Activated CD4-positive, CD25-positive, alpha-beta regulatory T cell treated with anti-CD3 and anti-CD28 coated beads, Interleukin-2, amount 50 U/mL, for 16 hours (primary cell): Measurements from ENCODE around the gene VASH2.
A peak's percentile ranks its signal among the peaks of the same experiment; 100 is the strongest.
"Not testable (repeated sequence)": the region's sequence is repeated elsewhere in the genome, so short reads cannot be mapped to it uniquely, and the experiment has no call there.

Source experiments
- DNase-seq: peaks from one replicate; pipeline ENCODE4 v3.0.0-alpha.2; 2020; ENCODE audit warnings: low read depth, low spot score

VASH2 gene

GRCh38 chr1:212981025-212981495 lies 30.7 kb downstream of the VASH2 start:
- DNase-seq, result no peak

DNA sequence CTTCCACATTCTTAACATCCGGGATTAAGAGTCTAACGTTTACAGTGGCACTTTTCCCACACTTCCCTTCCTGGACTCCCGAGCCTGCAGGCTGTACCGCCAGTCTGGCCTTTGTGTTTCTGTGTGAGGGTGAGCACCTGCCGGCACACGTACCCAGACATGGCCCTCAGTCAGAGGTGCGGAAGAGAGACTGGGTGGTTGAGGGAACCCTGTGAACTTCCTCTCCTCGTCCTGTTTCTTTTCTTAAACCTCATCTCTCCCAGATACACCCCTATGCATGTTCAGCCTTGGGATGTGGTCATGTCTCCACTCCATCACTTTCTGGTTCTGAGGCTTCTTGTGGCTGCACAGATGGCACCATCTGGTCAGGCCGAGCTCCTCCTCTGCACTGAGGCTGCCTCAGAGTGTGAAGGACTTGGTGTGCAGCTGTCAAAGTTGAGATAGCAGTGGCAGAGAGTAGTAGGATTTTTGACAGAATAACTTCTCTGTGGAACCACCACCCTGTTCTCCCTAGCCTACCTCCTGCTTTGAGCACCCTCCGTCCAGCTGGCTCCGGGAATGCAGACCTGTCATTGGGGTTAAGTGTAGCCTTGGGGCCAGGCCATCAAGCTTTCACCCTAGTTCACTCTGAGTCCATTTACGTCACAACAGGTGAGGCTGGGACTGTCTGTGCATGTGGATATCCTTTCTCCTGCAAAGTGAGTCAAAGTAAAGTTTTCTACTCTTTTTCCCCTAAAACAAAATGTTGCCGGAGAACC lies 31.4 kb downstream of the VASH2 start:
- DNase-seq, result no peak

DNA sequence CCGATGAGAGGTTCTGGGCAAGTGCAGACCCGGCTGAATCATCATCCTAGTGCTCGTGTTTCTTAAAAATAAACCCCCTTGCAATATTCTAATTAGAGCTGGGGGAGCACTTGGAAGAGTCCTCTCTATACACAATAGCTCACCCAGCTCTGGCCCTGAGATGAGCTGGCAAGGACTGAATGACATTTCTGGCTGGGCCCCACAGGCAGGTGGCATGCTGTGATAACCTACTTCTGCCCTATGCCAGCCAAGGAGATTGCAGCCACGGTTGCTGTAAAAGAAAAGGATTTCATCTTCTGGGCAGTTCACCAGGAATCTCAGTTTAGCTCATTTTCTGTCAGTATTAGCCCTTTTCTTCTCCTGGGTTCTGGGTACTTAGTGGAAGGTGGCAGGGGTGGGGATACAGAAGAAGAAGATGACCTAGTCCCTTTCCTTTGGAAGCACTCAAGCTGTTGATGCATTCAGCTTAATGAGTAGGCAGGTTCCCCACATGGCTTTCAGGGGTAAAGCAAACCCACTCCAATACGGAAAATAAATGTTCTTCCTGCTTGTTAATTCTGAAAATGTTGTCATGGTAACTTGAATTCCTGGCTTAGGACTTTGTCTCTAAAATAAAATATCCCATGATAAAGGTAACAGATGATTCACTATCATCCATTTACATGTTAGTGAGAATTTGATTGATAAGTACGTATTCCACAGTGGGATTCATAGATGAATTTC lies 32.2 kb downstream of the VASH2 start:
- no peak for DNase-seq

DNA sequence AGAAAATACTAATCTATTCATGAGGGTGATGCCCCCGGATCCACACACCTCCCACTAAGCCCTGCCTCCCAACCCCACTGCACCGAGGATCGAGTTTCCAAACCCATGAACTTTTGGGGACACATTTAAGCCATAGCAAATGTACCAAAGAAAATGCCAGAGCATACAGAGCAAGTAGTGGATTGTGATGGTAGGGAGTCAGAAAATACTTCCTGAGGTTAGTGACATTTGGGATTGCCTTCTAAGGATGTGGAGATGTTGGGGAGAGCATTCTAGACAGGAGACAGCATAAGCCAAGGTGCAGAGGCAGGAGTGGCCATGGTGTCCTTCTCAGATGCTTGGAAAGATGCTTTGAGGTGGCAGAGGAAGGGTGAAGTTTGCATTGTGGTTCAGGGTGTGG lies 33.1 kb downstream of the VASH2 start:
- no peak for DNase-seq

DNA sequence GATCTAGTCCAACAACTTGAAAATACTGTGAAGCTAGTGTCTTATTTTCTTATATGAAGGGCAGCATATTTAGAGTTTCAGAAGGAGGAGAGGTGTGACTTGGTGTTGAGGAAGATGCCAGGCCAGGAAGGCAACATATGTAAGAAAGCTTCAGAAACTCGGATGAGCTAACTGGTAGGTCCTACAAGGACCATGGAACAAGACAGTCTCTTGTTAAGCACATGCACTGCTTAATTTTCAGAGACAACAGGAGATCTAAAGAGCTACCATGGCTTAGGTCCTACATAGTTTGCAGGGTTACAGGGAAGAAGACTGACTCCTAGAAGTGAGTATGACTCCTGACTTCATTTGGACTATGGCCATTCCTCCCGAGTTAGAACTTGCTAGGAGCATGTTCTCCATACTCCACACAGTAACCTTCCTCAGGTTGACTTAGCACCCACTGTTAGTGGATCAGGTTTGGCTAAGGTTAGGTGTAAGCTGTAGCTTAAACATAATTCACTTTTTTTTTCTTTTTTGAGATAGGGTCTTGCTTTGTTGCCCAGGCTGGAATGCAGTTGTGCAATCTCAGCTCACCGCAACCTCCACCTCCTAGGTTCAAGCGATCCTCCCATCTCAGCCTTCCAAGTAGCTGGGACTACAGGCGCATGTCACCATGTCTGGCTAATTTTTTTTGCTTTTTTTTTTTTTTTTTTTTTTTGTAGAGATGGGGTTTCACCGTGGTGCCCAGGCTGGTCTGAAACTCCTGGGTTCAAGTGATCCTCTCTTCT lies 34.4 kb downstream of the VASH2 start:
- DNase-seq, result no peak

- no peak for DNase-seq
Measured at GRCh38 chr1:212986551-212986950, 36.2 kb downstream of the VASH2 start.

DNA sequence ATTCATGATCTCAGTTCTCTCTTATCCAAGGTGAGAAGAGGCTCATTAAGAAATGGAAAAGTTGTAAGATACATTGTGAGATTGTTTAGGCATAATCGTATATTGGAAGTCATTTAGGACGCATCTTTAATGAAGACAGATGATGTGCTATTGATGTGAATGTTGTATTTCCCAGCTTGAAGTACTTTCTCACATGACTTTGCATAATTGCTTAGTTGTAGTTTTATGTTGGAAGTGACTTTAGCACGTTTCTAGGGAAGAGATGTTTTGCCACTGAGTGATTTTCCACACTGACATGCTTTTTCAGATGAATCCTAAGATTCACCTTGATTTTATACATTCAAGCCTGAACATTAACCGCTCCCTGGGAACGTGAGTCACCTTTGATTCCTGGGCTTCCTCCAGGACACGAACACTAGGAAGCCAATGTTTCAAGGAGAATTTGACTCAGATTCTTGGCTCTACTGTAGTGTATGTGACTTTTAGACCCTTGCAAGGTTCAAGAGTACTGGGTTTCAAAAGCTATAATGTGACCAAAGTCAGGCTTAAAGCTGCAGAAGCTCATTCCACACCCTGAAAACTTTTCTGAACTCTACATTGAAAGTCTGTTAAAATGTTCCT lies 37.5 kb downstream of the VASH2 start:
- DNase-seq, result no peak

GRCh38 chr1:212990276-212990675 lies 39.9 kb downstream of the VASH2 start:
- DNase-seq, result no peak

GRCh38 chr1:212993960-212994359 lies 43.6 kb downstream of the VASH2 start:
- not testable (repeated sequence) for DNase-seq

GRCh38 chr1:212994926-212995325 lies 44.6 kb downstream of the VASH2 start:
- no peak for DNase-seq

DNA sequence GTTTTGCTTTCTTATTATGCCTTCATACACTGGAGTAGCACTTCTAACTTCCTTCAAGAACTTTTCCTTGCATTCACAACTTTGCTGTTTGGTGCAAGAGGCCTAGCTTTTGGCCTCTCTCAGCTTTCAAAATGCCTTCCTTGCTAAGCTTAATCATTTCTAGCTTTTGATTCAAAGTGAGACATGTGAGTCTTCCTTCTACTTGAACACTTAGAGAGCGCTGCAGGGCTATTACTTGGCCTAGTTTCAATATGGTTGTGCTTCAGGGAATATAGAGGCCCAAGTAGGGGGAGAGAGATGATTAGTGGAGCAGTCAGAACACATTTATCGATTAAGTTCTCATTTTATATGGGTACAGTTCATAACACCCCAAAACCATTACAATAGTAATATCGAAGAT lies 52.9 kb downstream of the VASH2 start:
- no peak for DNase-seq

DNA sequence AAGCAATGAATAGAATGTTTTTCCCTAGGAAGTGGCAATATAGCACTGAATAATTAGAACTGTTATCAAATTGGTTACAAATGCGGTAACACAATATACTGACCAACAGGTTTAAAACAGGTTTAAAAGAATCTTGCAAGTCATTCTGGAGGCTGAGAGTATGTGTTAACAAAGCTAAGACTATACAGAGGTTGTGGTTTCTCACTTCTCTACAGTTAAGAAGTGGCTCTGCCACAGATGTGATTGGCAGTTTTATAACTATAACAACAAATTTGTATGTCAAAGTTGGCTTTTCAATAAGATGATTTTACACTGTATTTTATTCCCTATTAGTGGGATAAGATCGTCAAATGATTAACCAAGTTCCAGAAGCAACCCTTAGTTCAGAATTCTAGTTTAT lies 58.2 kb downstream of the VASH2 start:
- DNase-seq, result no peak

- no peak for DNase-seq
Measured at GRCh38 chr1:213014642-213015041, 64.3 kb downstream of the VASH2 start.

DNA sequence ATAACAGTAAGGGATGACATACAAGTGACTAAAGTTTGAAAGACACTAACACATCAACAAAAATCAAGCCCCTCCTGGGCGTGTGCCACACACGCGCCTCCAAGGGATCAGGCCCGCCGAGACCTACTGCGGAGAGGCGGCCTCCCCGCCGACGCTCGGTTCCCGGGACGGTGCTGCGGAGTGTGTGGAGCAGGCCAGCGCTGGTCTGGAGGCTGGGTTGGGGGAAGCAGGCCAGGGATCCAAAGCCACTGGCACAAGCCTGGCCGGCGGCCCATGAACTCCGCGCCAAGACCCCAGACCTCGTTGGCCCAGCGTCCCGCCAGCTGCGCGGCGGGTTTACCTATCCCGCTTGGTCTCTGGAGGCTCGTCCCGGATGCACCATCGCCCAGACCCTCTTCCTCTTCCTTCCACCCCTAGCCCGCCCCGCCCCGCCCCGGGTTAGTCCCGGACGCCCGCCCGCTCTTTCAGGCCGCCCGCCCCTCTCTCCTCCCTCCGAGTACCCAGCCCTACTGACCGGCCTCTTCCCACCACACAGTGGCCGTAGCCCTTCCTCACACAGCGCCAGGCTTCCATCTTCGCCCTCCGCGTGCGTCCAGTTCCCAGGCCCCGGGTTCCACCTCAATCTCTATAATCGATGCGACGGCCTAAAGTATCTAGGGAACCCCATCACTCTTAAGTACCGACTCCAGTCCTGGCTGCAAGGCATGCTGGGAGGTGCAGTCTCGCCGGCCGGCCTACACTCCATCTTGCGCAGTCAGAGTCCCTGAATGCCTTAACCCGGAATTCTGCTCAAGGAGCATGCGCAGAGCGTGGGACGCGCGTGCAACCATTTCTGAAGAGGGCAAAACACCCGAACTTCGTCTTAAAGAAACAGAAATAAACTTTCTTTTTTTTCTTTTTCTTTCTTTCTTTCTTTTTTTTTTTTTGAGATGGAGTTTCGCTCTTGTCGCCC lies 65.0 kb downstream of the VASH2 start, which contains the start of gene ANGEL2:
TSS of gene ANGEL2 (minus strand) at position 769 of the 952 bp plus-strand sequence. CDS start at position 573, 196 bp downstream.
- peak; percentile 95 for DNase-seq

- DNase-seq, result no peak
Measured at GRCh38 chr1:213017447-213018273, 67.3 kb downstream of the VASH2 start.

GRCh38 chr1:213019450-213019849 lies 69.1 kb downstream of the VASH2 start:
- no peak for DNase-seq

GRCh38 chr1:213020016-213020415 lies 69.7 kb downstream of the VASH2 start:
- DNase-seq, result no peak

GRCh38 chr1:213027024-213027423 lies 76.7 kb downstream of the VASH2 start:
- not testable (repeated sequence) for DNase-seq

GRCh38 chr1:213032651-213033050 lies 82.3 kb downstream of the VASH2 start:
- DNase-seq, result no peak

DNA sequence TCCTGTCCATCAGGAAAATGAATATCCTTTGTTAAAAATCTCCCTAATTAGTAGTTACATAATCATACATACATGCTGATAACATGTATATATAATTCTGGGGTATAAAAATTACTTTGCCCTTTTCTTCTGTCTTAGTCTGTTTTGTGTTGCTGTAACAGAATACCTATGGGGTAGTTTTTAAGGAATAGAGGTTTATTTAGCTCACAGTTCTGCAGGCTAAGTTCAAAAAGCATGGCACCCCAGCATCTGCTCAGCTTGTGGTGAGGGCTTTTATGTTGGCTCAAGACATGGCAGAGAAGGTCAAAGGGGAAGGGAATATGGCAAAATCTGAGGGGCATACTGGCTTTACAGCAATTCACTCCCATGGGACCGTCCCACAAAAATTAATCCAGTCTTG lies 84.4 kb downstream of the VASH2 start:
- no peak for DNase-seq
